ENCODE measurements around the gene SULT1E1. TPM values are rescaled to one million over a fixed set of nuclear protein-coding genes. Genes with fewer than 3 reads are reported as not detected.

Gene SULT1E1
- total RNA-seq, 2 experiments from 2014 or later, result not detected

Other genes starting within 250 kb of the SULT1E1 start
- gene UGT2A2, start 220.5 kb downstream of the SULT1E1 start, total RNA-seq, result not detected
- not detected for gene UGT2A1, start 206.9 kb downstream of the SULT1E1 start, total RNA-seq
- 1 to 10 TPM; 1.1 to 1.7 TPM for gene SULT1B1, start 99.5 kb downstream of the SULT1E1 start, total RNA-seq
- gene CSN1S1, start 70.9 kb upstream of the SULT1E1 start, total RNA-seq, result not detected
- gene CSN2, start 105.6 kb upstream of the SULT1E1 start, total RNA-seq, result not detected
- not detected for gene STATH, start 135.8 kb upstream of the SULT1E1 start, total RNA-seq
- gene HTN3, start 168.3 kb upstream of the SULT1E1 start, total RNA-seq, result not detected
- not detected for gene HTN1, start 190.3 kb upstream of the SULT1E1 start, total RNA-seq